Caco-2 (cell line): ENCODE measurements around the gene TRPM2. TPM values are rescaled to one million over a fixed set of nuclear protein-coding genes. Genes with fewer than 3 reads are reported as not detected.

Experiments
- BruUV-seq: library from RNA; stranded (reverse); fragments of 400-500 nt; replicated peaks from 2 replicates; lab custom pipeline; 2021; lab: Mats Ljungman, UMichigan
- CTCF ChIA-PET: fragments of 300-600 bp; sonication (Branson Sonifier 250); formaldehyde crosslinking; loops from one replicate; lab custom pipeline; 2022; ENCODE audit warnings: antibody characterized with exemption; lab: Charles Lee
- POLR2A ChIA-PET: fragments of 300-600 bp; sonication (Branson Sonifier 250); formaldehyde crosslinking; loops from one replicate; lab custom pipeline; 2022; ENCODE audit warnings: antibody characterized with exemption; lab: Charles Lee
- DNase-seq, 2 experiments: peaks; one replicate each; pipeline versions ENCODE4 v3.0.0 to v3.0.0-alpha.2; 2020 to 2022
- H3K27me3 ChIP-seq: replicated peaks from 2 replicates; pipeline ENCODE4 v1.6.0; 2011; ENCODE audit warnings: low read length; ENCODE audit not compliant: control insufficient read depth, insufficient read depth
- H3K36me3 ChIP-seq: 2 replicates; pipeline ENCODE4 v1.5.1; 2011; ENCODE audit warnings: low read length; ENCODE audit not compliant: control insufficient read depth, insufficient read depth
- H3K4me1 ChIP-seq: fragments of 250-450 bp; sonication (Bioruptor Pico); 2 replicates; pipeline ENCODE4 v1.5.1; 2020; ENCODE audit warnings: mild to moderate bottlenecking
- H3K4me3 ChIP-seq: 2 replicates; pipeline ENCODE4 v1.5.1; 2011; ENCODE audit warnings: low read depth, mild to moderate bottlenecking, control low read depth, low read length
- H3K9me3 ChIP-seq: fragments of 250-450 bp; sonication (Bioruptor Pico); 2 replicates; pipeline ENCODE4 v1.5.1; 2020; ENCODE audit warnings: mild to moderate bottlenecking, moderate library complexity
- H3K27ac Mint-ChIP-seq: one replicate; pipeline ENCODE4 v1.8.0; 2022; ENCODE audit warnings: mixed read lengths; ENCODE audit not compliant: unreplicated experiment
- H3K27me3 Mint-ChIP-seq: one replicate; pipeline ENCODE4 v1.8.0; 2022; ENCODE audit warnings: mixed read lengths; ENCODE audit not compliant: insufficient read depth, unreplicated experiment
- H3K36me3 Mint-ChIP-seq: one replicate; pipeline ENCODE4 v1.8.0; 2022; ENCODE audit warnings: mild to moderate bottlenecking, mixed read lengths; ENCODE audit not compliant: insufficient read depth, unreplicated experiment
- H3K4me1 Mint-ChIP-seq: one replicate; pipeline ENCODE4 v1.8.0; 2022; ENCODE audit warnings: low read depth, mixed read lengths; ENCODE audit not compliant: unreplicated experiment
- H3K4me3 Mint-ChIP-seq: one replicate; pipeline ENCODE4 v1.8.0; 2022; ENCODE audit warnings: mild to moderate bottlenecking, moderate library complexity, mixed read lengths; ENCODE audit not compliant: unreplicated experiment
- H3K9me3 Mint-ChIP-seq: one replicate; pipeline ENCODE4 v1.8.0; 2022; ENCODE audit warnings: mixed read lengths; ENCODE audit not compliant: unreplicated experiment
- intact Hi-C: fragments of 100-400 bp; cut with micrococcal nuclease; formaldehyde crosslinking; loops from one replicate; pipeline ENCODE4 v1.10.0; 2022; ENCODE audit not compliant: unreplicated experiment
- total RNA-seq: library from RNA; stranded (reverse); gene quantifications from 2 replicates; pipeline ENCODE4 v1.2.3, GENCODE V29; 2022
- TF ChIP-seq, protein P1 (sequence below), 2 experiments: fragments of 200-600 bp in 1 of 2; IDR thresholded peaks; 1 replicate in 1 of 2; 2 replicates in 1 of 2; pipeline versions ENCODE4 v1.5.1 to v1.8.0; 2011 to 2022; ENCODE audit warnings: antibody characterized with exemption in 1 of 2, control low read depth in 1 of 2, inconsistent platforms in 1 of 2, low read depth in 1 of 2, low read length in 1 of 2, mild to moderate bottlenecking in 1 of 2, moderate library complexity in 1 of 2; ENCODE audit not compliant: insufficient read depth in 1 of 2, severe bottlenecking in 1 of 2, unreplicated experiment in 1 of 2

Gene TRPM2
- total RNA-seq, 1 experiment from 2014 or later: 0.20 TPM

DNA sequence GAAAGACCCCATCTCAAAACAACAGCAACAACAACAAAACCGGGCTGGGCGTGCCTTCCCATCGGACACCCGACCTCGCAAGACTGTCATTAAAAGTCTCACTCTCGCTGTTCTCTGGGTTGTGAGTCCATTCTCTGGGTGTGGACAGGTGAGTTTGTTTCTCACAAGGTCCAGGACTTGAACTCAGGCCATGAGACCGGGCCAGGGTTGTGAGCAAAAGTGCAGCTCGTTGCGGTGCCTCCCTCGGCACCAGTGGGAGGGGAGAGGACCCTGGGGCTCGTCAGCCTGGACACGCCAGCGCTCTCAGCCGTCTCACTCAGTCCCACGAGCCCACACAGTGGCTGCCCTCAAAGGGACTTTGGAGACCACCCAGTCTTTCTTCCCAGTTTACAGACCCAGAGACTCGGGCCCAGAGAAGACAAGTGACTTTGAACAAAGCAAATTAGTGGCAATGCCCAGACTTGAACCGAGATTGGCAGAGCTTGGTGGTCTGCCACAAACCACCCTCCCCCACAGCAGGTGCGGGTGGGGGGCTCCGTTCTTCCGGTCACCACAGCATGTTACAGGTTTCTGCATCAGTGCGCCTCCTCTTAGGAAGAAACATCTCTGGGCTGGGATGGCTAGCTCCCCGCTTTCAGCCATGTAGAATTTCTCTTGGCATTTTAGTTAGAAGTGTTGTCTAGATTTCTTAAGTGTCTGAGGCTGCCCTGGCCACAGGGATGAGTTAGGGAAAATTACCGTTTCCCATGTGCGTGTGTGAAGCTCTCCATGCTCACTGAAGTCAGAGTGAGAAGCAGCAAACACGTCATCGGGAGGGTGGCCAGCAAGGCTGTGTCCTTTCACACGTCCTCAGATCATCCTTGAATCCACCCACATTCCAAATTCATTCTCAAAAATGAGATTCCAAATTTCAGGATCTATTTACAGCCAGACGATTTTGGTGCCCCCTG lies 130.1 kb downstream of the TRPM2 start:
- H3K9me3 Mint-ChIP-seq: peaks cover 6% of the 10 kb centered on the region
- BruUV-seq: TSS peak; percentile 91
- H3K27me3 Mint-ChIP-seq: no peaks in the 10 kb centered on the region
- ChIA-PET CTCF (interaction anchor here (1.2 kb wide), 1 partner anchor 10 kb away, joined by 3 read pairs; no protein-coding TSS in a partner anchor), POLR2A (no interaction called here)
- H3K27ac Mint-ChIP-seq: peak overlapping the region; percentile 69
- DNase-seq: no peak
- Histone ChIP-seq H3K4me3 (no peak overlapping the region), H3K27me3 (no peaks in the 10 kb centered on the region), H3K4me1 (peaks cover 17% of the 10 kb centered on the region), H3K9me3 (peaks cover 8% of the 10 kb centered on the region; the same call in 1 of the 2 replicates), H3K36me3 (no peaks in the 10 kb centered on the region; the same call in 1 of the 2 replicates)
- intact Hi-C loops: loop anchor here (2.0 kb wide), 1 partner anchor 145 kb away; the partner anchor contains the start of gene CFAP410
- no peak overlapping the region for H3K4me3 Mint-ChIP-seq
- peaks cover 12% of the 10 kb centered on the region for H3K36me3 Mint-ChIP-seq
- H3K4me1 Mint-ChIP-seq: peaks cover 6% of the 10 kb centered on the region
- TF ChIP-seq, protein P1, sequence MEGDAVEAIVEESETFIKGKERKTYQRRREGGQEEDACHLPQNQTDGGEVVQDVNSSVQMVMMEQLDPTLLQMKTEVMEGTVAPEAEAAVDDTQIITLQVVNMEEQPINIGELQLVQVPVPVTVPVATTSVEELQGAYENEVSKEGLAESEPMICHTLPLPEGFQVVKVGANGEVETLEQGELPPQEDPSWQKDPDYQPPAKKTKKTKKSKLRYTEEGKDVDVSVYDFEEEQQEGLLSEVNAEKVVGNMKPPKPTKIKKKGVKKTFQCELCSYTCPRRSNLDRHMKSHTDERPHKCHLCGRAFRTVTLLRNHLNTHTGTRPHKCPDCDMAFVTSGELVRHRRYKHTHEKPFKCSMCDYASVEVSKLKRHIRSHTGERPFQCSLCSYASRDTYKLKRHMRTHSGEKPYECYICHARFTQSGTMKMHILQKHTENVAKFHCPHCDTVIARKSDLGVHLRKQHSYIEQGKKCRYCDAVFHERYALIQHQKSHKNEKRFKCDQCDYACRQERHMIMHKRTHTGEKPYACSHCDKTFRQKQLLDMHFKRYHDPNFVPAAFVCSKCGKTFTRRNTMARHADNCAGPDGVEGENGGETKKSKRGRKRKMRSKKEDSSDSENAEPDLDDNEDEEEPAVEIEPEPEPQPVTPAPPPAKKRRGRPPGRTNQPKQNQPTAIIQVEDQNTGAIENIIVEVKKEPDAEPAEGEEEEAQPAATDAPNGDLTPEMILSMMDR (IDR thresholded peaks at IDR 0.05; ENCODE audit: insufficient read depth in 1 of 2, low read depth in 1 of 2, low read length in 1 of 2, severe bottlenecking in 1 of 2, unreplicated experiment in 1 of 2): no peak

DNA sequence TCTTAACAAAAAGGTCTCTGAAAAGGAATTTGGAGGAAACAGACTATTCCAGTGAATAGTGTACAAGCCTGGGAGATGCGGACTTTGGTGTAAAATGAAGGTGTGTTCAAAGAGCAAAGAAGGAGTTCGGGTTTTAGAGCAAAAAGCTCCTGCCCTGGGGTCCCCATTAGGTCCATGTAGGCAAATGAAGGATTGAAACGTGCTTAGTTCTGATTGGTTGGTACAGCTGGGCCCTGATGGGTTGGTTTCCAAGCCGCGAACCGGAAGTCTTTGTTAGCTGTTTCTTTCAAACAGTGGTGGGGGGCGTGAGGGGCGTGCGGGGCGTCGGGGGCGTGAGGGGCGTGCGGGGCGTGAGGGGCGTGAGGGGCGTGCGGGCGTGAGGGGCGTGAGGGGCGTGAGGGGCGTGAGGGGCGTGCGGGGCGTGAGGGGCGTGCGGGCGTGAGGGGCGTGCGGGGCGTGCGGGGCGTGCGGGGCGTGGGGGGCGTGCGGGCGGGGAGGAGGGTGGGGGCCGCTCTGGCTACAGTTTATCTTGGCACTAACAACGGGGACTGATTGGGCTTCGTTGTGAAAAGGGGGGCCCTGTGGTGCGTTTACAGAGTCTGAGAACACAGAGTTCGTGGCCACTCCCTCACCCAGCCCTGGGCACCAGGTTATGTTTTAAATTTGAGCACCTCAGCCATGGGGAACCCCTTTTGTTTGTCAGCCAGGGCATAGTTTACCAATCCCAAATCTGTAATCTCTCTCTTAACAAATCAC lies 131.3 kb downstream of the TRPM2 start:
- Mint-ChIP-seq H3K27me3 (no peaks in the 10 kb centered on the region), H3K4me3 (no peak overlapping the region), H3K4me1 (peaks cover 6% of the 10 kb centered on the region), H3K36me3 (peaks cover 12% of the 10 kb centered on the region), H3K27ac (peak overlapping the region; percentile 69), H3K9me3 (peaks cover 6% of the 10 kb centered on the region)
- TF ChIP-seq, protein P1 (IDR thresholded peaks at IDR 0.05; ENCODE audit: insufficient read depth in 1 of 2, low read depth in 1 of 2, low read length in 1 of 2, severe bottlenecking in 1 of 2, unreplicated experiment in 1 of 2): no peak
- intact Hi-C loops: no loop called here
- Histone ChIP-seq H3K4me3 (no peak overlapping the region), H3K4me1 (peaks cover 17% of the 10 kb centered on the region), H3K9me3 (peaks cover 8% of the 10 kb centered on the region; the same call in 1 of the 2 replicates), H3K27me3 (no peaks in the 10 kb centered on the region), H3K36me3 (no peaks in the 10 kb centered on the region; the same call in 1 of the 2 replicates)
- POLR2A ChIA-PET: no interaction called here
- no peak for DNase-seq
- BruUV-seq: no TSS peak
- CTCF ChIA-PET: interaction anchor here (1.2 kb wide), 1 partner anchor 9 kb away, joined by 3 read pairs; no protein-coding TSS in a partner anchor

DNA sequence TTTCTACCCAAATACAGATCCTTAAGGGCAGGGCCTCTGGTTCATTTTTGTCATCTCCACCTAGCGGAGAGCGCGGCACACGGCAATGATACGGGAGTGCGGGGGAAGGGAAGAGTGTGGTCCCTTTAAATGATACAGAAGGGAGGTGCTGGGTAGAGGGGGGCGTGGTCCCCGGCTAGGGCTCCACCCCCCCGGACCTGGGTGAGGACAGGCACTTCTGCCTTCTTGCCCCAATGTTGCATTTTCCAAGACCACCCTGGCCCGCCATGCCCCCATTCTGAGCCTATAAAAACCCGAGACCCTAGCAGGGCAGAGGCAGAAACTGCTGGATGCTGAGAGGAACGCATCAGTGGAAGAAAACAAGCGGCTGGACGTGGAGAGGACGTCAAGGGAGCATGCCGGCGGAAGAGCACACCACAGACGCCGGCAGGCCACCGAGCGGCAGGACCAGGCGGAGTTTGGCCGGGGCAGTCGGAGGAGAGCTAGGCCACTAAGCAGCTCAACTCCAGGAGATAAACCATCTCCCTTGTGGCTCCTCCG lies 131.9 kb downstream of the TRPM2 start:
- BruUV-seq: no TSS peak
- intact Hi-C loops: no loop called here
- Mint-ChIP-seq H3K4me1 (peaks cover 12% of the 10 kb centered on the region), H3K36me3 (peaks cover 12% of the 10 kb centered on the region), H3K9me3 (peaks cover 6% of the 10 kb centered on the region), H3K27me3 (no peaks in the 10 kb centered on the region), H3K27ac (no peak overlapping the region), H3K4me3 (no peak overlapping the region)
- no peak for DNase-seq
- Histone ChIP-seq H3K4me1 (peaks cover 17% of the 10 kb centered on the region), H3K9me3 (peaks cover 8% of the 10 kb centered on the region), H3K4me3 (no peak overlapping the region), H3K36me3 (no peaks in the 10 kb centered on the region; the same call in 1 of the 2 replicates), H3K27me3 (no peaks in the 10 kb centered on the region)
- POLR2A ChIA-PET: no interaction called here
- TF ChIP-seq, protein P1 (IDR thresholded peaks at IDR 0.05; ENCODE audit: insufficient read depth in 1 of 2, low read depth in 1 of 2, low read length in 1 of 2, severe bottlenecking in 1 of 2, unreplicated experiment in 1 of 2): no peak
- CTCF ChIA-PET: no interaction called here
